Measurements from ENCODE around the gene MBD3L3. TPM values are rescaled to one million over a fixed set of nuclear protein-coding genes. Genes with fewer than 3 reads are reported as not detected.

The MBD3L3 gene
- total and polyA plus RNA-seq, 2 of the 4 experiments (the other 2 are of a cell fraction) = not detected

DNA sequence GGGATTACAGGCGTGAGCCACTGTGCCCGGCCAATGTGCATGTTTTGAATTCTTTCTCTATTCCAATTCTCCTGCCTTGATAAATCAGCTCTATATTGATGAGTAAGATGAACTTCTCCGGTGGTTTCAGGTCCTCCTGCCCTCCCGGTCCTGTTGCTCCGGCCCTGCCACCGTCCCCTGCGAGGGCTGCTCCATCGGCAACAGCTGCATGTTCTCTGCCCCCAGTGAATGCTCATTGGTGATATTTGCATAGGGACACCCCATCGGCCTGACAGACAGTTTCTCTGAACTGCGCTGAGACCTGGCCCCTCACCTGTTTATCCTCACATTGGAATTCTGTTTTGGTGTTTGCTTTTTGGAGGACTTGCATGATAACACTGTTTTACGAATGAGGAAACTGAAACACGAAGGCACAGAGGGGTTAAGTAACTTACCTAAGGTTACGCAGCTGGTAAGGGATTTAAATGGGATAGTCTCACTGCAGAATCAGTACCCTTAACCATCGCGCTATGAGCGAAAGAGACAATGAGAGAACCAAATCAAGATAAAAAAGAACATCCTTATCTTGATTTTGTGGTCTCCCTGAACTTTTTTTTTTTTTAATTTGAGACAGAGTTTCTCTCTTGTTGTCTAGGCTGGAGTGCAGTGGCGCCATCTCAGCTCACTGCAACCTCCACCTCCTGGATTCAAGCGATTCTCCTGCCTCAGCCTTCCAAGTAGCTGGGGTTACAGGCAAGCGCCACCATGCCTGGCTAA lies 43.2 kb upstream of the MBD3L3 start:
- CTCF ChIA-PET = interaction anchor here (1.0 to 2.6 kb wide), 4 partner anchors 47 to 253 kb away, joined by 3 to 12 read pairs (median 4); no protein-coding TSS in a partner anchor
- H3K4me3 ChIP-seq (ENCODE audit: insufficient read depth, low read depth, low read length) = no peak overlapping the region
- intact Hi-C loops (cut with micrococcal nuclease) = loop anchor here (1.0 to 2.0 kb wide), 4 partner anchors 48 to 279 kb away; no protein-coding TSS in a partner anchor
- H4K91ac ChIP-seq (ENCODE audit: insufficient read depth, low read depth, low read length) = no peak overlapping the region
- H2AFZ ChIP-seq (replicated peaks; ENCODE audit: low read length, poor library complexity) = no peak overlapping the region
- no peaks in the 10 kb centered on the region for H3K36me3 ChIP-seq (ENCODE audit: control insufficient read depth, insufficient read depth, low read length)
- no peaks in the 10 kb centered on the region for H3K9me1 ChIP-seq (ENCODE audit: insufficient read depth, low read length)
- H3K18ac ChIP-seq (ENCODE audit: low read depth, low read length) = no peak overlapping the region
- no peaks in the 10 kb centered on the region; a peak in 1 of 4 replicates for H3K79me1 ChIP-seq (ENCODE audit: low read depth in 1 of 2, low read length in 2 of 2)
- H3K23ac ChIP-seq (ENCODE audit: low read depth, low read length) = no peak overlapping the region
- no peak overlapping the region for H2AK9ac ChIP-seq (replicated peaks; ENCODE audit: low read depth, low read length, poor library complexity)
- BruUV-seq (replicated peaks) = no TSS peak
- no peak overlapping the region for H4K5ac ChIP-seq (ENCODE audit: low read depth, low read length)
- dilution Hi-C loops (cut with HindIII; ENCODE audit: low sequenced_read_pairs, unreplicated experiment) = no loop called here
- H3K4me2 ChIP-seq (ENCODE audit: low read depth, low read length) = no peak overlapping the region
- POLR2A ChIA-PET (ENCODE audit: unreplicated experiment) = no interaction called here
- in situ Hi-C loops (cut with MboI; ENCODE audit: low sequenced_read_pairs) = loop anchor here (5.0 to 25.0 kb wide), 2 partner anchors 241 to 711 kb away; no protein-coding TSS in a partner anchor
- no peaks in the 10 kb centered on the region for H4K20me1 ChIP-seq (ENCODE audit: insufficient read depth, low read length)
- DNase-seq (no peak), ATAC-seq (ENCODE audit: low read depth) (no peak)
- H2BK15ac ChIP-seq (ENCODE audit: low read depth, low read length) = no peak overlapping the region
- H3K4ac ChIP-seq (ENCODE audit: low read depth, low read length) = no peak overlapping the region
- H2BK20ac ChIP-seq (ENCODE audit: low read depth, low read length) = no peak overlapping the region
- no peak overlapping the region for H2BK5ac ChIP-seq (ENCODE audit: low read depth, low read length, poor library complexity, severe bottlenecking)
- no peak overlapping the region for H2BK120ac ChIP-seq (ENCODE audit: low read depth, low read length)
- H3K27me3 ChIP-seq (ENCODE audit: control insufficient read depth, insufficient read depth, low read length) = peaks cover 2% of the 10 kb centered on the region; the same call in 1 of the 2 replicates
- H3K14ac ChIP-seq (replicated peaks; ENCODE audit: low read depth, low read length) = no peak overlapping the region
- H3K27ac ChIP-seq (ENCODE audit: insufficient read depth, low read length) = no peak overlapping the region
- H3K9me3 ChIP-seq (ENCODE audit: control insufficient read depth, insufficient read depth, low read length) = peaks cover 3% of the 10 kb centered on the region; the same call in 1 of the 2 replicates
- H3K9ac ChIP-seq (ENCODE audit: low read depth, low read length) = no peak overlapping the region
- no peak overlapping the region for H4K8ac ChIP-seq (ENCODE audit: low read depth in 2 of 2, low read length in 2 of 2)
- no peaks in the 10 kb centered on the region for H3K4me1 ChIP-seq (ENCODE audit: control insufficient read depth, insufficient read depth, low read length)
- H2AK5ac ChIP-seq (ENCODE audit: low read depth, low read length) = no peak overlapping the region
- H3K56ac ChIP-seq (ENCODE audit: extremely low read depth, insufficient read depth, low read length) = no peak overlapping the region
- 100% methylated on average over 1 of the region's 19 CpGs; no CpG with 5 or more reads in 1 of the 2 experiments for WGBS, 2 experiments (ENCODE audit: extremely low coverage in 2 of 2, insufficient read length in 1 of 2)
- TF ChIP-seq RFX5 (IDR thresholded peaks at IDR 0.05; ENCODE audit: low read depth, low read length) (no peak), BHLHE40 (IDR thresholded peaks at IDR 0.05; ENCODE audit: low read depth, low read length) (no peak), CEBPB (IDR thresholded peaks at IDR 0.05; ENCODE audit: low read depth, low read length) (no peak), FOS (IDR thresholded peaks at IDR 0.05; ENCODE audit: low read depth, low read length) (no peak), POLR2A (IDR thresholded peaks at IDR 0.05; ENCODE audit: low read depth, low read length) (no peak), MAZ (IDR thresholded peaks at IDR 0.05; ENCODE audit: borderline replicate concordance, low read depth, low read length) (no peak), RAD21 (IDR thresholded peaks at IDR 0.05; ENCODE audit: low read length) (no peak), NFE2L2 (IDR thresholded peaks at IDR 0.05; ENCODE audit: low read depth, low read length) (no peak), MAFK (IDR thresholded peaks at IDR 0.05; ENCODE audit: low read depth, low read length) (no peak), CHD1 (IDR thresholded peaks at IDR 0.05; ENCODE audit: low read depth, low read length) (no peak), MXI1 (IDR thresholded peaks at IDR 0.05; ENCODE audit: borderline replicate concordance, low read depth, low read length) (no peak), SMC3 (IDR thresholded peaks at IDR 0.05; ENCODE audit: low read depth, low read length) (no peak)
- TF ChIP-seq, protein P1, sequence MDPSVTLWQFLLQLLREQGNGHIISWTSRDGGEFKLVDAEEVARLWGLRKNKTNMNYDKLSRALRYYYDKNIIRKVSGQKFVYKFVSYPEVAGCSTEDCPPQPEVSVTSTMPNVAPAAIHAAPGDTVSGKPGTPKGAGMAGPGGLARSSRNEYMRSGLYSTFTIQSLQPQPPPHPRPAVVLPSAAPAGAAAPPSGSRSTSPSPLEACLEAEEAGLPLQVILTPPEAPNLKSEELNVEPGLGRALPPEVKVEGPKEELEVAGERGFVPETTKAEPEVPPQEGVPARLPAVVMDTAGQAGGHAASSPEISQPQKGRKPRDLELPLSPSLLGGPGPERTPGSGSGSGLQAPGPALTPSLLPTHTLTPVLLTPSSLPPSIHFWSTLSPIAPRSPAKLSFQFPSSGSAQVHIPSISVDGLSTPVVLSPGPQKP (IDR thresholded peaks at IDR 0.05; ENCODE audit: borderline replicate concordance, low read depth, low read length) = no peak
- TF ChIP-seq, protein P2, sequence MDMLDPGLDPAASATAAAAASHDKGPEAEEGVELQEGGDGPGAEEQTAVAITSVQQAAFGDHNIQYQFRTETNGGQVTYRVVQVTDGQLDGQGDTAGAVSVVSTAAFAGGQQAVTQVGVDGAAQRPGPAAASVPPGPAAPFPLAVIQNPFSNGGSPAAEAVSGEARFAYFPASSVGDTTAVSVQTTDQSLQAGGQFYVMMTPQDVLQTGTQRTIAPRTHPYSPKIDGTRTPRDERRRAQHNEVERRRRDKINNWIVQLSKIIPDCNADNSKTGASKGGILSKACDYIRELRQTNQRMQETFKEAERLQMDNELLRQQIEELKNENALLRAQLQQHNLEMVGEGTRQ (IDR thresholded peaks at IDR 0.05; ENCODE audit: low read depth, low read length) = no peak
- TF ChIP-seq, protein P3, sequence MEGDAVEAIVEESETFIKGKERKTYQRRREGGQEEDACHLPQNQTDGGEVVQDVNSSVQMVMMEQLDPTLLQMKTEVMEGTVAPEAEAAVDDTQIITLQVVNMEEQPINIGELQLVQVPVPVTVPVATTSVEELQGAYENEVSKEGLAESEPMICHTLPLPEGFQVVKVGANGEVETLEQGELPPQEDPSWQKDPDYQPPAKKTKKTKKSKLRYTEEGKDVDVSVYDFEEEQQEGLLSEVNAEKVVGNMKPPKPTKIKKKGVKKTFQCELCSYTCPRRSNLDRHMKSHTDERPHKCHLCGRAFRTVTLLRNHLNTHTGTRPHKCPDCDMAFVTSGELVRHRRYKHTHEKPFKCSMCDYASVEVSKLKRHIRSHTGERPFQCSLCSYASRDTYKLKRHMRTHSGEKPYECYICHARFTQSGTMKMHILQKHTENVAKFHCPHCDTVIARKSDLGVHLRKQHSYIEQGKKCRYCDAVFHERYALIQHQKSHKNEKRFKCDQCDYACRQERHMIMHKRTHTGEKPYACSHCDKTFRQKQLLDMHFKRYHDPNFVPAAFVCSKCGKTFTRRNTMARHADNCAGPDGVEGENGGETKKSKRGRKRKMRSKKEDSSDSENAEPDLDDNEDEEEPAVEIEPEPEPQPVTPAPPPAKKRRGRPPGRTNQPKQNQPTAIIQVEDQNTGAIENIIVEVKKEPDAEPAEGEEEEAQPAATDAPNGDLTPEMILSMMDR (conservative IDR thresholded peaks at IDR 0.05; ENCODE audit: low read depth, low read length) = no peak

All from IMR-90 (cell line).